Measurements from ENCODE around the gene PRKAG2.

Gene PRKAG2

DNA sequence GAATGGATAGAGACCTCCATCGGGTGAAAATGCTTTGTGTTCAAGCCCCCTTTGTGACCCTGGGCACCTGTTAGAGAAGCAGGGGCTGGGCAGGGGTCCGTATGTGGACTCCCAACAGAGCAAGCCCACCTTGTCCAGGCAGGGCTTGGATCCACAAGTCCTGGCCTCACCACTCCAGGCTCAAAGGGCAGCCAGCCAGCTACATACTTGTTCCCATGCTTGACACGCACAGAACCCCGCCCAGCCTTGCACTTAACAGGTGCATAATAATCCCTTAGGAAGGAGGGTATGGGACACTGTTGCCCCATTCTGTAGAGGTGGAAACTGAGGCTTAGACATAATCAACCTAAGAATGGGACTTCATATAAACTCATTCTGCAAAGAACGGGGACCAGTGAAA, 160.6 kb downstream of the PRKAG2 start:
- no peak overlapping the region for H3K4me3 ChIP-seq (IDR thresholded peaks at IDR 0.05; ENCODE audit: insufficient read depth, low read depth, low read length)
- no peak overlapping the region for H3K9ac ChIP-seq
- H3K4me1 ChIP-seq (ENCODE audit: low read depth, poor library complexity, severe bottlenecking), result peaks cover 11% of the 10 kb centered on the region
- no peak overlapping the region for H3K27ac ChIP-seq
- no peak overlapping the region for H2AFZ ChIP-seq (ENCODE audit: low read depth)
- TF ChIP-seq, protein P1, sequence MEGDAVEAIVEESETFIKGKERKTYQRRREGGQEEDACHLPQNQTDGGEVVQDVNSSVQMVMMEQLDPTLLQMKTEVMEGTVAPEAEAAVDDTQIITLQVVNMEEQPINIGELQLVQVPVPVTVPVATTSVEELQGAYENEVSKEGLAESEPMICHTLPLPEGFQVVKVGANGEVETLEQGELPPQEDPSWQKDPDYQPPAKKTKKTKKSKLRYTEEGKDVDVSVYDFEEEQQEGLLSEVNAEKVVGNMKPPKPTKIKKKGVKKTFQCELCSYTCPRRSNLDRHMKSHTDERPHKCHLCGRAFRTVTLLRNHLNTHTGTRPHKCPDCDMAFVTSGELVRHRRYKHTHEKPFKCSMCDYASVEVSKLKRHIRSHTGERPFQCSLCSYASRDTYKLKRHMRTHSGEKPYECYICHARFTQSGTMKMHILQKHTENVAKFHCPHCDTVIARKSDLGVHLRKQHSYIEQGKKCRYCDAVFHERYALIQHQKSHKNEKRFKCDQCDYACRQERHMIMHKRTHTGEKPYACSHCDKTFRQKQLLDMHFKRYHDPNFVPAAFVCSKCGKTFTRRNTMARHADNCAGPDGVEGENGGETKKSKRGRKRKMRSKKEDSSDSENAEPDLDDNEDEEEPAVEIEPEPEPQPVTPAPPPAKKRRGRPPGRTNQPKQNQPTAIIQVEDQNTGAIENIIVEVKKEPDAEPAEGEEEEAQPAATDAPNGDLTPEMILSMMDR (conservative IDR thresholded peaks at IDR 0.05; ENCODE audit: low read depth, low read length), result no peak
- no peaks in the 10 kb centered on the region for H3K36me3 ChIP-seq (ENCODE audit: insufficient read depth)
- H3K4me2 ChIP-seq, result no peak overlapping the region
- no peaks in the 10 kb centered on the region for H3K27me3 ChIP-seq (ENCODE audit: insufficient read depth, low read depth)
- H4K20me1 ChIP-seq (ENCODE audit: insufficient read depth), result no peaks in the 10 kb centered on the region
- no peaks in the 10 kb centered on the region for H3K79me2 ChIP-seq (ENCODE audit: insufficient read depth, low read depth)

DNA sequence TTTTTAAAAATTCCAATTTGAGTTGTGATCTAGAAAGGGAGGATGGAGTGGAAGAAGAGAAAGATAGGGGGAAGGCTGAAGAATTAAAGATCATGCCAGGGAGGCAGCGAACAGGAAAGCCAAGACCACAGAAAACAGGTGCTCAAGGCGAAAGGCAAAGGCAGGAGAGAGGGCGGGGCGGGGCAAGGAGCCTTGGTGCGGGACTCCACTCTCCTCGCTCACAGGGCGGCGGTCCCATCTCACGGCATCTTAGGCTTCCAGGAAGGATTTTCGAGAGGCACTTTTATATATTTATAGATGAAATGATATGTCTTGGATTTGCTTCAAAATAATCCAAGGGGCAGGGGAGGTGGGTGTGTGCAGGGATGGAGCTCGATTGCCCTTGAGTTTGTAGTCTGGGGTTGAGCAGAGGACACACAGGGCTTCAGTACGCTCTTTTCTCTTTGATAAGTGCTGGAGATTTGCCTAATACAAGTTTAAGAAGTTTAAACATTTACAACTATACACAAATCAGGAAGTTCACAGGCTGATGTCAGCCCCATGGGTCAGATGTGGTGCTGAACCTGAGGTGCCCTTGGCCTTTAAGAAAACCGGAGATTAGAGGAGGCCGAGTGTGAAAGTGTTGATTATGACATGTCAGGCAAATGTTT, 161.1 kb downstream of the PRKAG2 start:
- H3K27me3 ChIP-seq (ENCODE audit: insufficient read depth, low read depth), result no peaks in the 10 kb centered on the region
- H3K4me1 ChIP-seq (ENCODE audit: low read depth, poor library complexity, severe bottlenecking), result peaks cover 11% of the 10 kb centered on the region
- H3K79me2 ChIP-seq (ENCODE audit: insufficient read depth, low read depth), result no peaks in the 10 kb centered on the region
- H3K36me3 ChIP-seq (ENCODE audit: insufficient read depth), result no peaks in the 10 kb centered on the region
- H2AFZ ChIP-seq (ENCODE audit: low read depth), result no peak overlapping the region
- H3K9ac ChIP-seq, result no peak overlapping the region
- no peak overlapping the region for H3K4me2 ChIP-seq
- no peak overlapping the region for H3K27ac ChIP-seq
- TF ChIP-seq, protein P1 (conservative IDR thresholded peaks at IDR 0.05; ENCODE audit: low read depth, low read length), result no peak
- H4K20me1 ChIP-seq (ENCODE audit: insufficient read depth), result no peaks in the 10 kb centered on the region
- no peak overlapping the region for H3K4me3 ChIP-seq (IDR thresholded peaks at IDR 0.05; ENCODE audit: insufficient read depth, low read depth, low read length)

DNA sequence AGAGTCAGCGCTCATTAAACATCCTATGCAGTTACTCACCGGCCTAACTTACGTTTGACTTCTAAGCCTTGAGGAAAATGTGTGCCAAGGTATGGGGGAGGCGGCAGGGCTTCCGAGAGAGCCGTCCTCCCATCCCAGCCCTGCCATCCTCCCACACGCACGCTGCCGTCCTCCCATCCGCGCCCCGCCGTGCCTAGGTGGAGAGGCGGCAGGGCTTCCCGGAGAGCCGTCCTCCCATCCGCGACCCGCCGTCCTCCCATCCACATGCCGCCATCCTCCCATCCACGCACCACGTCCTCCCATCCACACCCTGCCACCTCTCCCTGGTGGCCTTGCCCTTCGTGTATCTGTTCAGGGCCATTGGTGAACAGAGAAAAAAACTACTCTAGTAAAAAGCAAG, 162.7 kb downstream of the PRKAG2 start:
- H3K4me1 ChIP-seq (ENCODE audit: low read depth, poor library complexity, severe bottlenecking), result peaks cover 11% of the 10 kb centered on the region
- TF ChIP-seq, protein P1 (conservative IDR thresholded peaks at IDR 0.05; ENCODE audit: low read depth, low read length), result no peak

DNA sequence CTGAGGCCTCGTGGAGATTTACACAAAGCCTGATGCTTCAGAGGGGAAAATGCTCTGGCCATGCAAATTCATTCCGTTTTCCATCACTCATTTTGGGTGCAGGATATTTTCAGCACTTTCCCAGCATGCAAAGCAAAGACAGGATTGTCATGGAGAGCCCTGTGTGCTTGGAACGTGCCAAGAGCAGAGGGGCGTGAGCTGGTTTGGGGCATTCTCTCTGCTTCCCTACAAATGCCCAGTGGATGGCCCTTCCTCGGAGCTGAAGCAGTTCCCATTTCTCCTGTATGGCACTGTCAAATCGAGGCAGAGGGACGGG, 164.1 kb downstream of the PRKAG2 start:
- no peaks in the 10 kb centered on the region for H3K36me3 ChIP-seq (ENCODE audit: insufficient read depth)
- no peaks in the 10 kb centered on the region for H3K27me3 ChIP-seq (ENCODE audit: insufficient read depth, low read depth)
- H3K4me1 ChIP-seq (ENCODE audit: low read depth, poor library complexity, severe bottlenecking), result peaks cover 11% of the 10 kb centered on the region
- no peak overlapping the region for H3K4me2 ChIP-seq
- H3K27ac ChIP-seq, result no peak overlapping the region
- no peak overlapping the region for H2AFZ ChIP-seq (ENCODE audit: low read depth)
- no peak overlapping the region for H3K4me3 ChIP-seq (IDR thresholded peaks at IDR 0.05; ENCODE audit: insufficient read depth, low read depth, low read length)
- no peak overlapping the region for H3K9ac ChIP-seq
- no peaks in the 10 kb centered on the region for H3K79me2 ChIP-seq (ENCODE audit: insufficient read depth, low read depth)
- H4K20me1 ChIP-seq (ENCODE audit: insufficient read depth), result no peaks in the 10 kb centered on the region
- TF ChIP-seq, protein P1 (conservative IDR thresholded peaks at IDR 0.05; ENCODE audit: low read depth, low read length), result no peak

More for the DNA sequence above, 162.7 kb downstream of the PRKAG2 start:
- Histone ChIP-seq H3K27ac (no peak overlapping the region), H3K79me2 (ENCODE audit: insufficient read depth, low read depth) (no peaks in the 10 kb centered on the region), H2AFZ (ENCODE audit: low read depth) (no peak overlapping the region), H3K36me3 (ENCODE audit: insufficient read depth) (no peaks in the 10 kb centered on the region), H4K20me1 (ENCODE audit: insufficient read depth) (no peaks in the 10 kb centered on the region), H3K27me3 (ENCODE audit: insufficient read depth, low read depth) (no peaks in the 10 kb centered on the region), H3K4me2 (no peak overlapping the region), H3K4me3 (IDR thresholded peaks at IDR 0.05; ENCODE audit: insufficient read depth, low read depth, low read length) (no peak overlapping the region), H3K9ac (no peak overlapping the region)
